Measurements from ENCODE around the gene SCAF1.

SCAF1 gene

DNA sequence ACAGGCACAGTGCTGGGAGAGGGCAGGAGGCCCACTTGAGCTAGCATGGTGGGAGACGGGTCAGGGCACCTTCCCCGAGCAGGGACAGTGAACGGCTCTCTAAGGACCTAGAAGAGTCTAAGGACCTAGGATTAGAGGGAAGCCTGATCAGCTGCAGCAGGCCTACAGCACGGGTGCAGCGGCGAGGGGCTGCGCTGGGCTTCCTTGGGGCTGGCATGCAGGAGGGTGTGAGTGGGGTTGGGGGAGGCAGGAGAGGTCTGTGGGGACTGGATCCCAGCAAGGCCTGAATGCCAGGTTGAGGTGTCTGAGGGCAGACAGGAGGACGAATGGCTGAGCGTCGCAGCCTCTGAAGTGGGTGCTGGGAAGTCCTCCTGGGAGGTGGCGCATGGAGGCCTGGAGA lies 3.6 kb downstream of the SCAF1 start:
- DNase-seq = no peak

DNA sequence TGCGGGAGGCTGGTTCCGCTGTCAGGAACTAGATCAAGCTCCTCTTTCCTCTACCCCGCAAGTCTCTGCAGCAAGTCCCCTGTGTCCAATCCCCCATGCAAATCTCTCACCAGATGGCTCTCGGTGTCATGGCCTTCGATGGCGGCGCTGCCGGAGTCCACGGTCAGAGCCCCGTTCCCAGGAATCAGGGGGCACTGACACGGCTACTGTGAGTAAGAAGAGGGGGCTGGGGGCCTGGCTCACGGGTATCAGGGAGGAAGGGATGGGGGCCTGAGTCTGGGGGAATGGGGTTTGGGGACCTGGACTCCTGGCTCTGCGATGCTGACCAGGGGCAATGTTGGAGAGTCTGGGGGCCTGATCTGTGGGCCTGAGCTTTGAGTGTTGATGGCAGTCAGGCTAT lies 4.0 kb downstream of the SCAF1 start:
- no peak for DNase-seq

DNA sequence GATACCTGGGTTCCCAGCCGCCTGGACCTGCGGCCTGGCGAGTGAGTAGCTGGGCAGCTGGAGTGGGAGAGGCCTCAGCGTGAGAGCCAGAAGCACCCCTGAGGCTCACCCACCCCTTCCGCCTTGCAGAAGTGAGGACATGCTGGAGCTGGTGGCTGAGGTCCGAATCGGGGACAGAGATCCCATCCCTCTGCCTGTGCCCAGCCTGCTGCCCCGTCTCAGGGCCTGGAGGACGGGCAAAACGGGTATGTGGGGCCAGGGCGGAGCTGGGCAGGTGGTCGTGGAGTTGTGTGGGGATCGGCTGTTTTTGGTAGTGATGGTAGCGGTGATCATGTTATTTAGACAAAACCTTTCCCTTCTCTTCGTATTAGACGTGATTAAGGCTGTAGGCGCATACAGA lies 4.6 kb downstream of the SCAF1 start:
- no peak for DNase-seq

DNA sequence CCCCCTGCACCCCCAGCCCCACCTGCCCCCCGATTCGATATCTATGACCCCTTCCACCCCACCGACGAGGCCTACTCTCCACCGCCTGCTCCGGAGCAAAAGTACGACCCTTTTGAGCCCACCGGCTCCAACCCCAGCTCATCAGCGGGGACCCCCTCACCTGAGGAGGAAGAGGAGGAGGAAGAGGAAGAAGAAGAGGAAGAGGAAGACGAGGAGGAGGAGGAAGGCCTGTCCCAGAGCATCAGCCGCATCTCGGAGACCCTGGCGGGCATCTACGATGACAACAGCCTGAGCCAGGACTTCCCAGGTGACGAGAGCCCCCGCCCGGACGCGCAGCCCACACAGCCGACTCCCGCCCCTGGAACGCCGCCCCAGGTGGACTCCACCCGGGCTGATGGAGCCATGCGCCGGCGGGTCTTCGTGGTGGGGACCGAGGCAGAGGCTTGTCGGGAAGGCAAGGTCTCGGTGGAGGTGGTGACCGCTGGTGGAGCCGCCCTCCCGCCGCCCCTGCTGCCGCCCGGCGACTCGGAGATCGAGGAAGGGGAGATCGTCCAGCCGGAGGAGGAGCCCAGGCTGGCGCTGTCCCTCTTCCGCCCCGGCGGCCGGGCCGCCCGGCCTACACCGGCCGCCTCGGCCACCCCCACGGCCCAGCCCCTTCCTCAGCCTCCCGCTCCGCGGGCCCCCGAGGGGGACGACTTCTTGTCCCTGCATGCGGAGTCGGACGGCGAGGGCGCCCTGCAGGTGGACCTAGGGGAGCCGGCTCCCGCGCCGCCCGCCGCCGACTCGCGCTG lies 9.2 kb downstream of the SCAF1 start:
- DNase-seq = no peak

DNA sequence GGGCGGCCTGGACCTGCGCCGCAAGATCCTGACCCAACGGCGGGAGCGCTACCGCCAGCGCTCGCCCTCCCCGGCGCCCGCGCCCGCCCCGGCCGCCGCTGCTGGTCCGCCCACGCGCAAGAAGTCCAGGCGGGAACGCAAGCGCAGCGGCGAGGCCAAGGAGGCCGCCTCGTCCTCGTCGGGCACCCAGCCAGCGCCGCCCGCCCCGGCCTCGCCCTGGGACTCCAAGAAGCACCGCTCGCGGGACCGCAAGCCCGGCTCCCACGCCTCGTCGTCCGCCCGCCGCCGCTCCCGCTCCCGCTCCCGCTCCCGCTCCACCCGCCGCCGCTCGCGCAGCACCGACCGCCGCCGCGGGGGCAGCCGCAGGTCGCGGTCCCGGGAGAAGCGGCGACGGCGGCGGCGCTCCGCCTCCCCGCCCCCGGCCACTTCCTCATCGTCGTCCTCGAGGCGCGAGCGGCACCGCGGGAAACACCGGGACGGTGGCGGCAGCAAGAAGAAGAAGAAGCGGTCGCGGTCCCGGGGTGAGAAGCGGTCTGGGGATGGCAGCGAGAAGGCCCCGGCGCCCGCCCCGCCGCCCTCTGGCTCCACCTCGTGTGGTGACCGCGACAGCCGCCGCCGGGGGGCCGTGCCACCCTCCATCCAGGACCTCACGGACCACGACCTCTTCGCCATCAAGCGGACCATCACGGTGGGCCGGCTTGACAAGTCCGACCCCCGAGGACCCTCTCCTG lies 10.0 kb downstream of the SCAF1 start:
- no peak for DNase-seq

DNA sequence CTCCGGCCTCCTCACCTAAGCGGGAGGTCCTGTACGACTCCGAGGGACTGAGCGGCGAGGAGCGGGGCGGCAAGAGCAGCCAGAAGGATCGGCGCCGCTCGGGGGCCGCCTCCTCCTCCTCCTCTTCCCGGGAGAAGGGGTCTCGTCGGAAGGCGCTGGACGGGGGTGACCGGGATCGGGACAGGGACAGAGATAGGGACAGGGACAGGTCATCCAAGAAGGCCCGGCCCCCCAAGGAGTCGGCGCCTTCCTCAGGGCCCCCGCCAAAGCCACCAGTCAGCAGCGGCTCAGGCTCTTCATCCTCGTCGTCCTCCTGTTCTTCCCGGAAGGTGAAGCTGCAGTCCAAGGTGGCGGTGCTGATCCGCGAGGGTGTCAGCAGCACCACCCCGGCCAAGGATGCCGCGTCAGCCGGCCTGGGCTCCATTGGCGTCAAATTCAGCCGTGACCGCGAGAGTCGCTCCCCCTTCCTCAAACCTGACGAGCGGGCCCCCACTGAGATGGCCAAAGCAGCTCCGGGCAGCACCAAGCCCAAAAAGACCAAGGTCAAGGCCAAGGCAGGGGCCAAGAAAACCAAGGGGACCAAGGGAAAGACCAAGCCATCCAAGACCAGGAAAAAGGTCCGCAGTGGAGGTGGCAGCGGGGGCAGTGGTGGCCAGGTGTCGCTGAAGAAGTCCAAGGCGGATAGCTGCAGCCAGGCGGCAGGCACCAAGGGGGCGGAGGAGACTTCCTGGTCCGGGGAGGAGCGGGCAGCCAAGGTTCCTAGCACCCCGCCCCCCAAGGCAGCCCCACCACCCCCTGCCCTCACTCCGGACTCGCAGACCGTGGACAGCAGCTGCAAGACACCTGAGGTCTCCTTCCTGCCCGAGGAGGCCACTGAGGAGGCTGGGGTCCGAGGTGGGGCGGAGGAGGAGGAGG lies 10.8 kb downstream of the SCAF1 start:
- DNase-seq = no peak

DNA sequence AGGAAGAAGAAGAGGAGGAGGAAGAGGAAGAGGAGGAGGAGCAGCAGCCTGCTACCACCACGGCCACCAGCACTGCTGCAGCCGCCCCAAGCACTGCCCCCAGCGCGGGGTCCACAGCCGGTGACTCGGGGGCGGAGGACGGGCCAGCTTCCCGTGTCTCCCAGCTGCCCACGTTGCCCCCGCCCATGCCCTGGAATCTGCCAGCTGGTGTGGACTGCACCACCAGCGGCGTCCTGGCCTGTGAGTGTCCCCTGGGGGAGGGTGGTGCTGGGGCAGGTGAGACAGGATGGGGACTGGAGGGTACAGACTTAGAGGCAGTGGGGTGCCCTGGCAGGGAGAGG lies 11.4 kb downstream of the SCAF1 start:
- no peak for DNase-seq

DNA sequence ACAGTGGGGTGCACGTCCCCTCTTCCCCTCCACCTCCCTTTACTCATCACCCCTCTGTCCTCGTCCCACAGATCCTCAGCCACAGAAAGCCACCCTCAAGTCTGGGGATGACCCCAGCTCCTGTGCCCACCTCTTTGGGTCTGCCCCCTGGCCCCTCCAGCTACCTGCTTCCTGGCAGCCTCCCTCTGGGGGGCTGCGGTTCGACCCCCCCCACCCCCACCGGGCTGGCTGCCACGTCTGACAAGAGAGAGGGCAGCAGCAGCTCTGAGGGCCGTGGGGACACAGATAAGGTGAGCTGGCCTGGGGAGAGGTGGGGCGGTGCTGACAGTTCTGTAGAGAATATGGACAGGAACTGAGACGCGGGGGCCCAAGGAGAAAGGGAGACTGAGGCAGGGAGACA lies 12.6 kb downstream of the SCAF1 start:
- DNase-seq = no peak

DNA sequence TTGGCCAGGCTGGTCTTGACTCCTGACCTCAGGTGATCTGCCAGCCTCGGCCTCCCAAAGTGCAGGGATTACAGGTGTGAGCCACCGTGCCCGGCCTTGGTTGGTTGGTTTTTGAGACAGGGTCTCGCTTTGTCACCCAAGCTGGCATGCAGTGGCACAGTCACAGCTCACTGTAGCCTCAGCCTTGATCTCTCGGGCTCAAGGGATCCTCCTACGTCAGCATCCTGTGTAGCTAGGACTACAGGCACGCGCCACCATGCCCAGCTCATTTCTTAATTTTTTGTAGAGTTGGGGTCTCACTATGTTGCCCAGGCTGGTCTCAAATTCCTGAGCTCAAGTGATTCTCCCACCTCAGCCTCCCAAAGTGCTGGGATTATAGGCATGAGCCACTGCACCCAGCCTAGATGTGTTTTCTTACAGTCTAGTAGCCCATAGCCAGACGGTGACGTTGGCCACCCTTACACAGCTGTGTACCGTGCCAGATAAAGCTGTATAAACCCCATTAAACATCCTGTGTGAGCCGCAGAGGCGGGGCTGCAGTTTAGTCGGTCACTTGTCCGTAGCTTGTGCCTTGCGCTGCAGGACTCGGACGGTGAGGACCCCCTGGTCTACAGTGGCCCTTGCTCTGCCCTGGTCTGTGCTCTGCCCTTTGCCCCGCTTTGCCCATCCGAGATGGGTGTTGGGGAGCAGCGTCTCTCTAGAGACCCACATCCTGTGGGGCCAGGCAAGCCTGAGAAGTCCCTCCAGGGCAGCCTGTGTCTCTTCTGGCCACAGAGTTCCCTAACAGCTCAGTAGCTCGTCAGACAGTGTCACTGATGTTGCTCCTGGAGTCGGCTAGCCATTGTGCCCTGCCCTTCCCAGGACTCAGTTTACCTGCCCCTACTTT lies 13.8 kb downstream of the SCAF1 start:
- no peak for DNase-seq

DNA sequence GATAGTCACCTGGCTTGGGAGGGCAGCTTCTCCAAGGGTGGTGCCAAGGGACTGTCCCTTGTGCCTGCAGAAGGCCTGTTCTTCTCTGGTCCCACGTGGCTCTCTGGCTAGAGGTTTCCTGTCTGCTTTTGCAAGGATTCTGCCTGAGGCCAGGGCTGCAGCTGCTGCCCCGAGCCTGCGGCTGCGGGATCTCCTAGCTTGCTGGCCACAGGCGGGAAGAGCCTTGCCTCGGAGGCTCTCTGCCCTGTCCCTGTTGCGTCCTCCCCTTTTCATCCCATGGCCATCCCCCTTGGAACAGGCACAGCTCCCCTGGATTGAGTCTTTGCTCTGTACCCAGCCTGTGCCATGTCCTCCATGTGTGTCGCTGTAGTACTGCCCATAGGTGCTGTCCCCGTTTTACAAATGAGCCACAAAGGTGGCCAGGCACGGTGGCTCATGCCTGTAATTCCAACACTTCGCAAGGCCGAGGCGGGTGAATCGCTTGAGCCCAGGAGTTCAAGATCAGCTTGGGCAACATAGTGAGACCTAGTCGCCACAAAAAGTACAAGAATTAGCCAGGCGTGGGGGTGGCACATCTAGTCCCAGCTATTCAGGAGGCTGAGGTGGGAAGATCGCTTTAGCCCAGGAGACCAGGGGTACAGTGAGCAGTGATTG lies 14.6 kb downstream of the SCAF1 start:
- no peak for DNase-seq

DNA sequence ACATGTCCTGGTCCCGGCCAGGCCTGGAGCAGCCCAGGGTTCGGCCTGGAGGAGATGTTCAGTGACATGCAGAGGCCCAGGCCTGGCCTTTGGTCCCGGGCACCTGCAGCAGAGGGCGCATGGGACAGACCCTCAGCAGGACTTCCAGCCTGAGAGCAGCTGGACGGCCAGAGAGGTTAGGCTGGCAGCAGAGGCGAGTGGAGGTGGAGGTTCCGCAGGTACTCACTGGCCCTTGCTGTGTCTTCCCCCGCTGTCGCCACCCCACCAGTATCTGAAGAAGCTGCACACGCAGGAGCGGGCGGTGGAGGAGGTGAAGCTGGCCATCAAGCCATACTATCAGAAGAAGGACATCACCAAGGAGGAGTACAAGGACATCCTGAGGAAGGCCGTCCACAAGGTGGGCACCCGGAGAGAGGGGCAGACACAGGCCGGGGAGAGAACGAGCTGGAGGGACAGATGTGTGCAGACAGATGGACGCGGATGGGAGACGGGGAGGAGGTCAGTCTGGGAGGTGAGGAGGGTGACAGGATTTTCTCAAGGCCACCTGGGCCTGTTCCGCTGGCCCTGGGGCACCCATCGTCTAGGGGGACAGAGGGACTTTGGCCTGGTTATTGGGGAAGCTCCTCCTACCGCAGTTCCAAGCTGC lies 15.6 kb downstream of the SCAF1 start:
- DNase-seq = no peak

DNA sequence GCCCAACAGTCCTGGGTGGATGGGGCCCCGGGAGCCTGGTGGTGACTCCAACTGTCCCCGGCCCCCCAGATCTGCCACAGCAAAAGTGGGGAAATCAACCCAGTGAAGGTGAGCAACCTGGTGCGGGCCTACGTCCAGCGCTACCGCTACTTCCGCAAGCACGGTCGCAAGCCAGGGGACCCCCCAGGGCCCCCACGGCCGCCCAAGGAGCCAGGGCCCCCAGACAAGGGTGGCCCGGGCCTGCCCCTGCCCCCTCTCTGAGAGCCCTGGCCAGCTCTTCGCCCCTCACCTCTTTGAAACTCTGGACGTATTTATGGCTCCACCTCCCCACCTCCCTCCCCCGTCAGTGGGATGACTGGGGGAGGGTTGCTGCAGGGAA lies 16.1 kb downstream of the SCAF1 start:
- DNase-seq = no peak

DNA sequence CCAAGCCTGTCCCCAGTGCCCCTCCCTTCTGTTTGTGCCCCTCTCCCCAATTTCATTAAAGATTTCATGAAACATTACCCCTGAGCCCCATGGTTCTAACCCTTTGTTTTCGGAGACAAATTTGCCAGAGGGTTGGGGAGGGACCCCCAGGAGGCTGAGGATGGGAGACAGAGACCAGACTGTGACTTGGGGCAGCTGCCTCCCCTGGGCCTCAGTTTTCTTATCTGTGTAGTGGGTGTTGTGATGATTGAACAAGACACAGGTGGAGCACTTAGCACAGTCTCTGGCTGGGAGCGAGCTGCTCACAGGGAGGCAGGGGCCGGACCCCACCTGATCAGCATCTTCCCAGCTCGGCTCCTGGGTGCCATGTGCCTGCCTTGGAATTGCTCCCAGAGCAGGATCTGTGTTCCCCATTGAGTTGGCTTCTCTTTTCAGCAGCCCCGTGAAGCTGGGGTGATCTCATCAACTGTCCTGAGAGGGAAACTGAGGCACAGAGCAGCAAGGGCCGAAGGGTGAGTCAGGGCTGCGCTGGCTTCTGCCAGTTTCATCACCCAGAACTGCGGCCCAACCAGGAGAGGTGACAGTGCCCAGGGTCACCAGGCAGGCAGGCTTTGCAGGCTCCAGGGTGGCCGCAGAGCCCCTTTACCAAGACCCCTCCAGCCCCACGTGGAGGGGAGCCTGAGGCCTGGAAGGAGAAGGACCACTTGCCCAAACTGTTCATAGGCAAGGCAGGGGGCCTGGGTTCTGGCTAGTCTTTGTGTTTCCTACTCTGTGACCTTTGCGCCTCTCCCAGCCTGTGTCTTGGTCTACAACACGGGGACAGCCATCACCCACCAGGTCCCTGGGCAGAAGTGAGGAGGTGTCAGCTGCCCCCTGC lies 16.8 kb downstream of the SCAF1 start:
- no peak for DNase-seq

DNA sequence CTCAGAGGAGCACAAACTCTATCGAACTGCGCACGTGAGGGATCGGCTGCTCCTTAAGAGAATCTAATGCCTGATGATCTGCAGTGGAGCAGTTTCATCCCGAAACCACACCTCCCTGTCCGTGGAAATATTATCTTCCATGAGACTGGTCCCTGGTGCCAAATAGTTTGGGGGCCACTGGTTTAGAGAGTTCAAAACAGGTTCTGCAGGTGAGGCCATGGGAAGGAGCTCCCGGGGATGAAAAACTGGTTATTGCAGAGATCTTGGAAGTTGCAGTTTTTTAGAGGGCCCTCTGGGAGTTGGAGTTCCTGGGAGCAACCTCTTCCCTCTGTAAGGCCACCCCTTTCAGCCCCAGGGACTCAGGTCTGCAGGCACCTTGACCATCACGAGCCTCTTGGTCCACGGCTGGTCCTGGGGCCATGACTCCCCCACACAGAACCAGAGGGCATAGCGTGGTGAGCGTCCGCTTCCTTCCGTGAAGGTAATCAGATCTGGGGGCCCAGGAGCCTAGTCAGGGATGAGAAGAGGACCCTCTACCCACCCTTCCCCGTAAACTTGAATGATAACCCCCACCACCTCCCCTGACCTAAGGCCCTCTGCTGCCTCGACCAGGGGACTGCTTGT lies 18.4 kb downstream of the SCAF1 start:
- no peak for DNase-seq

DNA sequence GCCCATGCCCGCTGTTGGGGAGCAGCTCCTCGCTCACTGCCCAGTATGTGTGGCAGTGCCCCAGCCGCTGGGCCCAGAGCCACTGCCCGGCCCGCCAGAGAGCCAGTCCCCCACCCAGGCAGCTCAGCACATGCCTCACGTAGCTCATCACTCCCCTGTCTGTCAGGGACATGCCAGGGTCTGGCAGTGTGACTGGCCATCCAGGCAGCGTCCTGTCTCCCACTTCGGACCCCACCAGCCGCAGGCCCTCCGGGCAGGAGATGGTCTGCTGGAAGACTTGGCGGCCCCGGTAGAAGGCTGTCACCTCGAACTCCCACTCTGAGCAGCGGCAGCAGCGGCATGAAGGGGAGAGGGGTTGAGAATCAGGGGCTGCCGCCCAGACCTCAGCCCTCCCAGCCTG lies 20.0 kb downstream of the SCAF1 start:
- no peak for DNase-seq

DNA sequence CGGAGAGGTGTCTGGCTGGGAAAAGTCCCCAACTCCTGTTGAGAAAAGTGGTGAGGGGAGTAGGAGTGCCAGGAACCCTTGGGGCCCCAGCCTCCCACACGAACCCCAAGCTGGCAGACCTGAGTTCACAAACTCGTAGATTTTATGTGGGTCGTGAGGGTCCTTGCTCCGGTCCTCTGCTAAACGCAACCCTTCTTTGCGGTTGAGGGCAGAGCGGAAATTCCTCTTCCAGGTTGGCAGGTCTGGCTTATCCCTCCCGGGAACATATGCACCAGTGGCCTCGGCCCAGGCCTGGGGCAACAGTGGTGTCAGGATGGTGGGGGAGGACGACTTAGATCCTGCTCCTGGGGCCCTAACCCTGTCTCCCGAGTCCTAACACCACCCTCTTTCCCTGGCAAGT lies 21.2 kb downstream of the SCAF1 start:
- no peak for DNase-seq

DNA sequence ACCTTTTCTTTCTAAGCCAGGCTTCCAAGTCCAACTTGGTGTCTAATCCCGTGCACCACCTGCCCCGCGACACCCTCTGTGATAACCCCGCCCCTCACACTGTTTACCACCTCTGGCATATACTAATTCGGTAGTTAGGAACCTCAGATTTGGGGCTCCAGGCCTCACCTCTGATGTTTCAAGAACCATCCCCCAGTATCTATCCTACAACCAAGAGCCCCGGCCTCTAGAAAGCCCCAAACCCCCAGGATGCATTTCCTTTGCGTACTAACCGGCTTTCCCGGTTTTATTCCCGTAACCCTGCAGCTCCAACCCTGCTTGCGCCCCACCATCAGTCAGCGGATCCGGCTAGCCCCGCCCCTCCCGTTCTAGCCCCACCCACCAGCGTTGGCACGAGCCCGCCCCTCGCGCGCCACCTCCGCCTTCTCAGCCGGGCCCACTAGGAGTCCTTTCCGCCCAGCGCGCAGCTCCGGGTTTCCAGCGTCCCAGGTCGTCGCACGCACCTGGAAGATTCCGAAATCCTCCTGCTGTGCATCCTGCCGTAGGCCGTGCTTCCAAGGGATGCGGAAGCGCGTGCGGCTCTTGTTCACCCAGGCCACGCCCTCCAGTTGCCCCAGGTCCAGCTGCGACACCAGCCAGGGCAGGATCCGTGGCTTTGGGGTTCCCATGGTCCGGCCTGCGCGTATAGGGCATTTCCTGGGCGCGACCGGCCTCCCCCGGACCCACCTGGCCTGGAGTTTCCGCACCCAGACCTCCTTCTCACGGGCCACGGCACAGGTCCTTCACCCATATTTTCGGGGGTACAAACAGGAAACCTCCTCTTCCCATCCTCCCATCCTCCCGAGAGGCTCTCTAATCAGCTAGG lies 22.4 kb downstream of the SCAF1 start:
- peak; percentile 82 for DNase-seq

DNA sequence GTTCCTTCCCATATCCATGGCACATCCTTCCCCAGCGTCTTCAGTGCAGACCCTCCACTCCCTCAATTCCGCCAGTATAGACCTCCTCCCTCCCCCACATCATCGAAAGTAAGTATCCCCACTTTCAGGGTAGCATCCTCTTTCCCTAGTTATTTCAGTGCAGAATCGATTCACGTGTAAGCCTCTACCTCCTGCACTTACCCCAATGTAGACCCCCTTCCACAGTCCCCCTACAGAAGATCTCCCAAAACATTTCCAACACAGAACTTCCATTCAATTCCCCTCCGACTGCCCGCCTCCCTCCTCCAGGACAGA lies 23.0 kb downstream of the SCAF1 start:
- DNase-seq = no peak

Measured in EL (cell line).